OCI-LY7 (cell line): Measurements from ENCODE around the gene HCFC1R1.

Source experiments
- CTCF ChIP-seq: fragments of 200-600 bp; sonication (generic); conservative IDR thresholded peaks from 2 replicates; pipeline ENCODE4 v1.5.1; 2014; ENCODE audit warnings: mild to moderate bottlenecking, antibody characterized with exemption, low read length, moderate library complexity, mixed read lengths
- EZH2phosphoT487 ChIP-seq: fragments of 200-600 bp; sonication (generic); IDR thresholded peaks from 2 replicates; pipeline ENCODE4 v1.6.1; 2018; ENCODE audit warnings: low read depth, borderline replicate concordance, mild to moderate bottlenecking, mixed run types, antibody characterized with exemption, low read length, moderate library complexity, mixed read lengths

DNA sequence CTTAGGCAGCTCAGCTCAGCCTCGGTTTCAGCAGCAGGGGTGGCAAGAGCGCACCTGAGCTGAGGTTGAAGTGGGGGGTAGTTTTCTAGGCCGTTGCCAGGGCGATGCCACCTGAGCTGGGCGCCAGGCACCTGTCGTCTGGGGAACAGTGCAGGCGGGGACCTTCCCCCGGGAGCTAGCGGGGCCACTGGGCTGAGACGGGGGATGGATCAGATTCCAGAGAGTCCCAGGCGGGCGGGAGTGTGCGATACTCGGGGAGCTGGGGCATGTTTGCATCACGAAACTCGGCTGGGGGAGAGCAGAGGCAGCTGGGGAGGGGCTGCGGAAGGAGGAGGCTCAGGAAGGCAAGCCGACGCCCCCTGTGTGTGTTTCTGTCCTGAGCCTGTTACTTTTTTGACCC, 11.5 kb downstream of the HCFC1R1 start:
- TF ChIP-seq CTCF (no peak), EZH2phosphoT487 (no peak)
